Measurements from ENCODE around the gene MAP2. TPM values are rescaled to one million over a fixed set of nuclear protein-coding genes. Genes with fewer than 3 reads are reported as not detected.

Gene MAP2
- total and polyA plus RNA-seq, 10 of the 15 experiments (the other 5 are each of a cell fraction or from before 2014, with no cell fraction given) = 0.01 TPM; not detected in 9

DNA sequence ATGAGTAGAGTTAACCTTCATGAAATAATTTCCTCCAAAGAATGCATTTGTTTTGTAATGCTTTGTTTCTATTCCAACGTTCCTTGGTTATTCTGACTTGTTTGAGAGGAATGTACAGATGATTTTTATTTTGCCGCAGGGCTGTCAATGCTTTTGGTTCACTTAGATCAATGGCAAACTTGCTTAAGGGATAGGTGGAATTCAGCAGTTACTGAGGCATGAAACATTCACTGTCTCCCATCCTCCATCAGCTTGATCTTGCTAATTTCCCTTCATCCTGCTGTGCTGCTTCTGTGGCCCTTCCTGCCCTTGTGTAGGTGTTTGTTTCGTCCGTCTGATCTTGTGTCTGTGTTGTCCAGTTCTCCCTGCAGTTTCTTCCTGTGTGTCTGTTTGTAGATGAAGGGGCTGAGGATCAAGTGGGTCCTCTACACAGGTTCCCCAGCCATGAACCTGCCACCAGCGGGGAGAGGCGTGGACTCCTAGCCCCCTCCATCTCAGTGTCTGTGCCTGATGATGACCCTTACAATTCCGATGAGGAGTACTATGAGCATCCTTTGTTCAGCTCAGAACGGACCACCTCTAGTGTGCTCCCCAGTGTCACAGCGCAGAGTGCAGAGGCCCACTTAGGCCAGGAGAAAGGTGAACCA, 263.6 kb downstream of the MAP2 start:
- no peak overlapping the region for H2AFZ ChIP-seq (ENCODE audit: control insufficient read depth, low read depth, low read length)
- TF ChIP-seq NRF1 (conservative IDR thresholded peaks at IDR 0.05; ENCODE audit: low read depth, low read length) (no peak), NFYB (IDR thresholded peaks at IDR 0.05; ENCODE audit: insufficient read depth, low read depth, low read length) (no peak), MXI1 (IDR thresholded peaks at IDR 0.05; ENCODE audit: low read depth, low read length) (no peak)
- TF ChIP-seq, protein P1, sequence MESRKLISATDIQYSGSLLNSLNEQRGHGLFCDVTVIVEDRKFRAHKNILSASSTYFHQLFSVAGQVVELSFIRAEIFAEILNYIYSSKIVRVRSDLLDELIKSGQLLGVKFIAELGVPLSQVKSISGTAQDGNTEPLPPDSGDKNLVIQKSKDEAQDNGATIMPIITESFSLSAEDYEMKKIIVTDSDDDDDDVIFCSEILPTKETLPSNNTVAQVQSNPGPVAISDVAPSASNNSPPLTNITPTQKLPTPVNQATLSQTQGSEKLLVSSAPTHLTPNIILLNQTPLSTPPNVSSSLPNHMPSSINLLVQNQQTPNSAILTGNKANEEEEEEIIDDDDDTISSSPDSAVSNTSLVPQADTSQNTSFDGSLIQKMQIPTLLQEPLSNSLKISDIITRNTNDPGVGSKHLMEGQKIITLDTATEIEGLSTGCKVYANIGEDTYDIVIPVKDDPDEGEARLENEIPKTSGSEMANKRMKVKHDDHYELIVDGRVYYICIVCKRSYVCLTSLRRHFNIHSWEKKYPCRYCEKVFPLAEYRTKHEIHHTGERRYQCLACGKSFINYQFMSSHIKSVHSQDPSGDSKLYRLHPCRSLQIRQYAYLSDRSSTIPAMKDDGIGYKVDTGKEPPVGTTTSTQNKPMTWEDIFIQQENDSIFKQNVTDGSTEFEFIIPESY (IDR thresholded peaks at IDR 0.05) = no peak

DNA sequence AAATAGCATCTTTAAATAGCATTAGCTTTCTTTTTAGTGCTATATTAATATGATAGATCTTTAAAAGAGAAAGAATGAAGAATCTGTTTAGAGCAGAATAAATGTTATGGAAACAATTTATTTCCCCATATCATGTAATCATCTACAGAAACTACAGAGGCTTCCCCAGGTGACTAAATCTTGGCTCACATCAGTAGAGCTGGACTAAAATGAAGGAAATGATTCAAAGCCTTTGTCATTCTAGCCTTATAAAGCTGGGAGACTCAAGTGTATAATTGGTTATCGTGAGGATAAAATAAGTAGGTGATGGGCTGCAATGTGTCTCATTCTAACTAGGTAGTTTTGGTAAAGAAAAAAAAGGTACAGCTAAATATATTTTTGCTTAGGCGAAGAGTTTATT, 264.5 kb downstream of the MAP2 start:
- no peak overlapping the region for H2AFZ ChIP-seq (ENCODE audit: control insufficient read depth, low read depth, low read length)
- no peaks in the 10 kb centered on the region for H3K36me3 ChIP-seq (ENCODE audit: control insufficient read depth in 2 of 2, insufficient read depth in 2 of 2, low read length in 1 of 2)
- ATAC-seq = no peak
- no peaks in the 10 kb centered on the region for H4K20me1 ChIP-seq (ENCODE audit: control insufficient read depth, insufficient read depth)
- H3K9ac ChIP-seq (ENCODE audit: control insufficient read depth, insufficient read depth, low read length) = no peak overlapping the region
- no peaks in the 10 kb centered on the region for H3K4me1 ChIP-seq (ENCODE audit: control insufficient read depth, insufficient read depth, low read length)
- in situ Hi-C loops (cut with MboI) = no loop called here
- 36% methylated on average over 2 of the region's 2 CpGs for WGBS (ENCODE audit: insufficient coverage, insufficient replicate concordance, low lambda C conversion rate, missing lambda C conversion rate)
- ChIA-PET CTCF (no interaction called here), POLR2A (no interaction called here), SMC1A (ENCODE audit: uncharacterized antibody, unreplicated experiment) (no interaction called here), RAD21 (ENCODE audit: unreplicated experiment) (no interaction called here)
- BruUV-seq (replicated peaks) = no TSS peak
- intact Hi-C loops (cut with micrococcal nuclease; ENCODE audit: unreplicated experiment) = no loop called here
- DNase-seq (ENCODE audit: low read depth, low spot score) = no peak
- no peaks in the 10 kb centered on the region for H3K9me3 ChIP-seq (replicated peaks; ENCODE audit: control insufficient read depth, insufficient read depth, low read length)
- H3K27me3 ChIP-seq (replicated peaks in 1 of 2; ENCODE audit: control insufficient read depth in 2 of 2, insufficient read depth in 2 of 2, low read length in 1 of 2) = no peaks in the 10 kb centered on the region; a peak in 1 of 4 replicates
- no peak overlapping the region for H3K27ac ChIP-seq (ENCODE audit: control insufficient read depth, insufficient read depth)
- H3K4me2 ChIP-seq (ENCODE audit: control insufficient read depth, insufficient read depth) = no peak overlapping the region
- H3K4me3 ChIP-seq = no peak overlapping the region
- no peak for FAIRE-seq
- no peaks in the 10 kb centered on the region for H3K79me2 ChIP-seq (ENCODE audit: control insufficient read depth, insufficient read depth, low read length)
- TF ChIP-seq, protein P2, sequence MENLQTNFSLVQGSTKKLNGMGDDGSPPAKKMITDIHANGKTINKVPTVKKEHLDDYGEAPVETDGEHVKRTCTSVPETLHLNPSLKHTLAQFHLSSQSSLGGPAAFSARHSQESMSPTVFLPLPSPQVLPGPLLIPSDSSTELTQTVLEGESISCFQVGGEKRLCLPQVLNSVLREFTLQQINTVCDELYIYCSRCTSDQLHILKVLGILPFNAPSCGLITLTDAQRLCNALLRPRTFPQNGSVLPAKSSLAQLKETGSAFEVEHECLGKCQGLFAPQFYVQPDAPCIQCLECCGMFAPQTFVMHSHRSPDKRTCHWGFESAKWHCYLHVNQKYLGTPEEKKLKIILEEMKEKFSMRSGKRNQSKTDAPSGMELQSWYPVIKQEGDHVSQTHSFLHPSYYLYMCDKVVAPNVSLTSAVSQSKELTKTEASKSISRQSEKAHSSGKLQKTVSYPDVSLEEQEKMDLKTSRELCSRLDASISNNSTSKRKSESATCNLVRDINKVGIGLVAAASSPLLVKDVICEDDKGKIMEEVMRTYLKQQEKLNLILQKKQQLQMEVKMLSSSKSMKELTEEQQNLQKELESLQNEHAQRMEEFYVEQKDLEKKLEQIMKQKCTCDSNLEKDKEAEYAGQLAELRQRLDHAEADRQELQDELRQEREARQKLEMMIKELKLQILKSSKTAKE (IDR thresholded peaks at IDR 0.05; ENCODE audit: low read depth, poor library complexity, severe bottlenecking) = no peak
- no peak for TF ChIP-seq BMI1 (IDR thresholded peaks at IDR 0.05; ENCODE audit: borderline replicate concordance)
- TF ChIP-seq, protein P3, sequence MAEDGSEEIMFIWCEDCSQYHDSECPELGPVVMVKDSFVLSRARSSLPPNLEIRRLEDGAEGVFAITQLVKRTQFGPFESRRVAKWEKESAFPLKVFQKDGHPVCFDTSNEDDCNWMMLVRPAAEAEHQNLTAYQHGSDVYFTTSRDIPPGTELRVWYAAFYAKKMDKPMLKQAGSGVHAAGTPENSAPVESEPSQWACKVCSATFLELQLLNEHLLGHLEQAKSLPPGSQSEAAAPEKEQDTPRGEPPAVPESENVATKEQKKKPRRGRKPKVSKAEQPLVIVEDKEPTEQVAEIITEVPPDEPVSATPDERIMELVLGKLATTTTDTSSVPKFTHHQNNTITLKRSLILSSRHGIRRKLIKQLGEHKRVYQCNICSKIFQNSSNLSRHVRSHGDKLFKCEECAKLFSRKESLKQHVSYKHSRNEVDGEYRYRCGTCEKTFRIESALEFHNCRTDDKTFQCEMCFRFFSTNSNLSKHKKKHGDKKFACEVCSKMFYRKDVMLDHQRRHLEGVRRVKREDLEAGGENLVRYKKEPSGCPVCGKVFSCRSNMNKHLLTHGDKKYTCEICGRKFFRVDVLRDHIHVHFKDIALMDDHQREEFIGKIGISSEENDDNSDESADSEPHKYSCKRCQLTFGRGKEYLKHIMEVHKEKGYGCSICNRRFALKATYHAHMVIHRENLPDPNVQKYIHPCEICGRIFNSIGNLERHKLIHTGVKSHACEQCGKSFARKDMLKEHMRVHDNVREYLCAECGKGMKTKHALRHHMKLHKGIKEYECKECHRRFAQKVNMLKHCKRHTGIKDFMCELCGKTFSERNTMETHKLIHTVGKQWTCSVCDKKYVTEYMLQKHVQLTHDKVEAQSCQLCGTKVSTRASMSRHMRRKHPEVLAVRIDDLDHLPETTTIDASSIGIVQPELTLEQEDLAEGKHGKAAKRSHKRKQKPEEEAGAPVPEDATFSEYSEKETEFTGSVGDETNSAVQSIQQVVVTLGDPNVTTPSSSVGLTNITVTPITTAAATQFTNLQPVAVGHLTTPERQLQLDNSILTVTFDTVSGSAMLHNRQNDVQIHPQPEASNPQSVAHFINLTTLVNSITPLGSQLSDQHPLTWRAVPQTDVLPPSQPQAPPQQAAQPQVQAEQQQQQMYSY (CRISPR knock-in tag; IDR thresholded peaks at IDR 0.05) = no peak
- TF ChIP-seq PAX5 (IDR thresholded peaks at IDR 0.05; ENCODE audit: borderline replicate concordance, low read depth, low read length) = no peak
- TF ChIP-seq ZNF217 (IDR thresholded peaks at IDR 0.05) = no peak

More for the DNA sequence above, 263.6 kb downstream of the MAP2 start:
- RAD21 ChIA-PET (ENCODE audit: unreplicated experiment) = no interaction called here
- no peaks in the 10 kb centered on the region for H3K4me1 ChIP-seq (ENCODE audit: control insufficient read depth, insufficient read depth, low read length)
- FAIRE-seq (no peak), ATAC-seq (no peak), DNase-seq (ENCODE audit: low read depth, low spot score) (no peak)
- intact Hi-C loops (cut with micrococcal nuclease; ENCODE audit: unreplicated experiment) (no loop called here), in situ Hi-C loops (cut with MboI) (no loop called here)
- BruUV-seq (replicated peaks) = no TSS peak
- H3K4me2 ChIP-seq (ENCODE audit: control insufficient read depth, insufficient read depth) = no peak overlapping the region
- SMC1A ChIA-PET (ENCODE audit: uncharacterized antibody, unreplicated experiment) = no interaction called here
- no peak overlapping the region for H3K9ac ChIP-seq (ENCODE audit: control insufficient read depth, insufficient read depth, low read length)
- H3K27ac ChIP-seq (ENCODE audit: control insufficient read depth, insufficient read depth) = no peak overlapping the region
- 65% methylated on average over 9 of the region's 9 CpGs for WGBS (ENCODE audit: insufficient coverage, insufficient replicate concordance, low lambda C conversion rate, missing lambda C conversion rate)
- CTCF ChIA-PET = no interaction called here
- H3K36me3 ChIP-seq (ENCODE audit: control insufficient read depth in 2 of 2, insufficient read depth in 2 of 2, low read length in 1 of 2) = no peaks in the 10 kb centered on the region
- no peaks in the 10 kb centered on the region for H4K20me1 ChIP-seq (ENCODE audit: control insufficient read depth, insufficient read depth)
- no peaks in the 10 kb centered on the region for H3K9me3 ChIP-seq (replicated peaks; ENCODE audit: control insufficient read depth, insufficient read depth, low read length)
- no peaks in the 10 kb centered on the region for H3K79me2 ChIP-seq (ENCODE audit: control insufficient read depth, insufficient read depth, low read length)
- POLR2A ChIA-PET = no interaction called here
- no peak overlapping the region for H3K4me3 ChIP-seq
- no peaks in the 10 kb centered on the region; a peak in 1 of 4 replicates for H3K27me3 ChIP-seq (replicated peaks in 1 of 2; ENCODE audit: control insufficient read depth in 2 of 2, insufficient read depth in 2 of 2, low read length in 1 of 2)

All from GM12878 (cell line).